HL-60 (cell line): ENCODE measurements around the gene NEGR1.

ENCODE experiments used
- DNase-seq, 2 experiments: peaks; one replicate each; pipeline ENCODE4 v3.0.0-alpha.2; 2010 to 2020; ENCODE audit warnings: low read depth in 1 of 2, low spot score in 1 of 2
- H3K27ac ChIP-seq: fragments of 250-450 bp; sonication (Bioruptor Pico); replicated peaks from 2 replicates; pipeline ENCODE4 v1.5.1; 2020; ENCODE audit warnings: mild to moderate bottlenecking, moderate library complexity
- H3K27me3 ChIP-seq: fragments of 250-450 bp; sonication (Bioruptor Pico); 2 replicates; pipeline ENCODE4 v1.5.1; 2021; ENCODE audit warnings: mild to moderate bottlenecking, moderate library complexity; ENCODE audit not compliant: insufficient read depth, poor library complexity, severe bottlenecking
- H3K4me3 ChIP-seq: replicated peaks from 2 replicates; pipeline ENCODE4 v1.5.1; 2011; ENCODE audit warnings: mild to moderate bottlenecking, control low read depth, low read length; ENCODE audit not compliant: insufficient read depth
- CTCF ChIP-seq: IDR thresholded peaks from one replicate; pipeline ENCODE4 v1.5.1; 2011; ENCODE audit warnings: low read length, control low read depth, inconsistent platforms; ENCODE audit not compliant: insufficient read depth
- GABPA ChIP-seq: IDR thresholded peaks from 2 replicates; pipeline ENCODE4 v1.6.1; 2012; ENCODE audit warnings: low read depth
- POLR2AphosphoS5 ChIP-seq: IDR thresholded peaks from 2 replicates; pipeline ENCODE4 v1.6.1; 2012; ENCODE audit warnings: low read depth
- REST ChIP-seq: IDR thresholded peaks from 2 replicates; pipeline ENCODE4 v1.6.1; 2012; ENCODE audit warnings: low read depth; ENCODE audit not compliant: insufficient replicate concordance
- SPI1 ChIP-seq: IDR thresholded peaks from 2 replicates; pipeline ENCODE4 v1.6.1; 2012; ENCODE audit warnings: low read depth, mild to moderate bottlenecking, borderline replicate concordance

The NEGR1 gene

GRCh38 chr1:71788113-71788512, 494.2 kb downstream of the NEGR1 start:
- Histone ChIP-seq H3K4me3 (no peak overlapping the region), H3K27ac (no peak overlapping the region), H3K27me3 (no peaks in the 10 kb centered on the region)
- TF ChIP-seq SPI1 (no peak), GABPA (no peak), CTCF (no peak), REST (no peak), POLR2AphosphoS5 (no peak)
- no peak for DNase-seq

- no peak for DNase-seq
- Histone ChIP-seq H3K4me3 (no peak overlapping the region), H3K27ac (no peak overlapping the region), H3K27me3 (no peaks in the 10 kb centered on the region)
- TF ChIP-seq POLR2AphosphoS5: no peak
- TF ChIP-seq GABPA: no peak
- no peak for TF ChIP-seq CTCF
Observed at GRCh38 chr1:71787699-71788098, 494.6 kb downstream of the NEGR1 start.

- H3K27me3 ChIP-seq: no peaks in the 10 kb centered on the region
- DNase-seq: no peak
- no peak overlapping the region for H3K4me3 ChIP-seq
- H3K27ac ChIP-seq: no peak overlapping the region
- TF ChIP-seq SPI1: no peak
- TF ChIP-seq POLR2AphosphoS5: no peak
- no peak for TF ChIP-seq GABPA
- TF ChIP-seq CTCF: no peak
Observed at GRCh38 chr1:71786218-71786617, 496.1 kb downstream of the NEGR1 start.

GRCh38 chr1:71785450-71785849, 496.9 kb downstream of the NEGR1 start:
- H3K4me3 ChIP-seq: no peak overlapping the region
- no peak overlapping the region for H3K27ac ChIP-seq
- no peaks in the 10 kb centered on the region for H3K27me3 ChIP-seq
- TF ChIP-seq CTCF (no peak), SPI1 (no peak), POLR2AphosphoS5 (no peak), REST (no peak), GABPA (no peak)
- no peak for DNase-seq
